ENCODE results near the gene ARHGAP26.
A peak's percentile ranks its signal among the peaks of the same experiment; 100 is the strongest.

- peak; percentile 66 to 68 for TF ChIP-seq RAD21 (IDR thresholded peaks at IDR 0.05)
- no peak for TF ChIP-seq CTCF (IDR thresholded peaks at IDR 0.05; ENCODE audit: low read depth, low read length, missing input control)
- TF ChIP-seq REST (IDR thresholded peaks at IDR 0.05): no peak
- peak; percentile 94 for TF ChIP-seq YY1 (IDR thresholded peaks at IDR 0.05)
- peak in 1 of 2 donors; percentile 64 for TF ChIP-seq JUND (IDR thresholded peaks at IDR 0.05)
- TF ChIP-seq MAX (IDR thresholded peaks at IDR 0.05): peak; percentile 93
- no peak for TF ChIP-seq EGR1 (IDR thresholded peaks at IDR 0.05; ENCODE audit: low read depth in 2 of 2)
These were observed 370.5 kb downstream of the ARHGAP26 start for GRCh38 chr5:143140492-143141203.

All from liver (tissue), 3 donors.